GOT3 (cell line): ENCODE measurements around the gene HPF1.
"Not testable (repeated sequence)": the region's sequence is repeated elsewhere in the genome, so short reads cannot be mapped to it uniquely, and the experiment has no call there.

ENCODE experiments used
- DNase-seq: peaks from one replicate; lab custom pipeline; 2025; ENCODE audit warnings: mixed read lengths; lab: John Stamatoyannopoulos, UW

HPF1 gene

GRCh38 chr4:169738604-169739003 is 19.1 kb downstream of the HPF1 start:
- DNase-seq: not testable (repeated sequence)

GRCh38 chr4:169730564-169730963 is 27.2 kb downstream of the HPF1 start:
- no peak for DNase-seq

GRCh38 chr4:169727616-169728015 is 30.1 kb downstream of the HPF1 start:
- no peak for DNase-seq

GRCh38 chr4:169724260-169724659 is 33.5 kb downstream of the HPF1 start:
- DNase-seq: no peak

GRCh38 chr4:169723207-169723965 is 34.4 kb downstream of the HPF1 start:
- DNase-seq: no peak

- no peak for DNase-seq
These were observed 37.2 kb downstream of the HPF1 start for GRCh38 chr4:169720529-169720928.

GRCh38 chr4:169716677-169717076 is 41.1 kb downstream of the HPF1 start:
- DNase-seq: no peak

- DNase-seq: no peak
These were observed 41.9 kb downstream of the HPF1 start for GRCh38 chr4:169715826-169716225.

GRCh38 chr4:169707958-169708643 is 49.6 kb downstream of the HPF1 start:
- DNase-seq: no peak

- DNase-seq: no peak
These were observed 59.4 kb downstream of the HPF1 start for GRCh38 chr4:169698331-169698730.

GRCh38 chr4:169690787-169691186 is 67.0 kb downstream of the HPF1 start:
- DNase-seq: no peak

GRCh38 chr4:169689681-169690080 is 68.1 kb downstream of the HPF1 start:
- no peak for DNase-seq

- no peak for DNase-seq
These were observed 75.2 kb downstream of the HPF1 start for GRCh38 chr4:169682372-169683047.
